ENCODE measurements around the gene CCRL2. TPM values are rescaled to one million over a fixed set of nuclear protein-coding genes. Genes with fewer than 3 reads are reported as not detected.

CCRL2 gene
- total and polyA plus RNA-seq, 9 of the 15 experiments (the other 6 are each of a cell fraction or from before 2014, with no cell fraction given) = 3.4 to 5.7 (median 4.0) TPM

DNA sequence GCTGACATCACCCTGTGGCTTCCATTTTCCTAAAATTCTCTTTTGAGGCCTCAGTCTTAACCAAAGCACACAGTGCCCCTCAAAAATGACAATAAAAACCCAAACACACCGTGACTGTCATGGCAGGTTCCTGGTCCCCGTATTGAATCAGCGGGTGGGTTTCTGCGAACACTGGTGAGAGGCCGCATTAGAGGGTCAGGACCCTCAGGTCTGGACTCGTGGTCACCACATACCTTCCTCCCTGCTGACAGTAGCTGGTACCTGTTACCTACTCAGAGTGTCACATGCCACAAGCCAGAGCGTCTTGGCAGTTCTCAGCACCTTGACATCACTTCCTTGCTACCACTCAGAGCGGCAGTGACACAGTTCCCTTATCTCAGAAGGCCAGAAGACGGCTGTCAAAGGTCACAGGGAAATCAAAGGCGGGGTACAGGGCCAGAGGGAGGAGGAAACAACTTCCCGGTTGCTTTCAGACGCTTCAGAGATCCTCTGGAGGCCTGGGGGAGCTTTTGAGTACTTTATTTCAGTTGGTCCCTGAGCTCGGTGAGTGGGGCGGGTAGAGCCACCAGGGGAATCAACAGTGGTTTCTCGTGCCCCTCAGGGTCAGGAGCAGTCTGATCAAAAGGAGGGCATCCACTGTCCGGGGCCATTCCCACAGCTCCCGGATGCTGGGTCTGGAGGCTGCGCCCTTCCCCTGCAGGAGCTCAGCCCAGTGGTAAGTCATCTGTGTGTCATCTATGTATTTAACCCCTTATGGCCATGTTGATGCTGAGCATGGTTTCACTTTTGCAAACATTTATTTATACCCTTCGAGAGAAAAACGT, at the start of gene CCRL2, which contains the start of gene CCR5AS (continued):
- TF ChIP-seq ZNF655 (CRISPR knock-in tag; IDR thresholded peaks at IDR 0.05) (no peak), ESRRA (IDR thresholded peaks at IDR 0.05; ENCODE audit: borderline replicate concordance, low read depth) (peak; percentile 82), SLC30A9 (CRISPR knock-in tag; IDR thresholded peaks at IDR 0.05) (no peak), CAMTA2 (CRISPR knock-in tag; conservative IDR thresholded peaks at IDR 0.05) (no peak), MAFG (tag; conservative IDR thresholded peaks at IDR 0.05) (no peak), RCOR1 (IDR thresholded peaks at IDR 0.05; ENCODE audit: borderline replicate concordance in 1 of 2, low read depth in 2 of 2, low read length in 2 of 2) (peak; percentile 95 to 99), CBFB (CRISPR knock-in tag; IDR thresholded peaks at IDR 0.05) (peak; percentile 73; the same call in 1 of the 2 replicates), JUND (IDR thresholded peaks at IDR 0.05; ENCODE audit: borderline replicate concordance, low read depth, low read length) (peak; percentile 93), JUND (tag; IDR thresholded peaks at IDR 0.05; ENCODE audit: borderline replicate concordance, low read depth, low read length) (peak; percentile 79; the same call in 1 of the 3 replicates), E2F3 (CRISPR knock-in tag; IDR thresholded peaks at IDR 0.05) (no peak; the same call in 1 of the 2 replicates), TSHZ1 (CRISPR knock-in tag; IDR thresholded peaks at IDR 0.05) (peak; percentile 51; the same call in 1 of the 2 replicates), E2F1 (CRISPR knock-in tag; IDR thresholded peaks at IDR 0.05) (no peak; the same call in 1 of the 2 replicates), DACH1 (IDR thresholded peaks at IDR 0.05; ENCODE audit: partially characterized antibody) (no peak), ZC3H11A (IDR thresholded peaks at IDR 0.05; ENCODE audit: low read depth, low read length) (no peak)
- TF ChIP-seq, protein P1, sequence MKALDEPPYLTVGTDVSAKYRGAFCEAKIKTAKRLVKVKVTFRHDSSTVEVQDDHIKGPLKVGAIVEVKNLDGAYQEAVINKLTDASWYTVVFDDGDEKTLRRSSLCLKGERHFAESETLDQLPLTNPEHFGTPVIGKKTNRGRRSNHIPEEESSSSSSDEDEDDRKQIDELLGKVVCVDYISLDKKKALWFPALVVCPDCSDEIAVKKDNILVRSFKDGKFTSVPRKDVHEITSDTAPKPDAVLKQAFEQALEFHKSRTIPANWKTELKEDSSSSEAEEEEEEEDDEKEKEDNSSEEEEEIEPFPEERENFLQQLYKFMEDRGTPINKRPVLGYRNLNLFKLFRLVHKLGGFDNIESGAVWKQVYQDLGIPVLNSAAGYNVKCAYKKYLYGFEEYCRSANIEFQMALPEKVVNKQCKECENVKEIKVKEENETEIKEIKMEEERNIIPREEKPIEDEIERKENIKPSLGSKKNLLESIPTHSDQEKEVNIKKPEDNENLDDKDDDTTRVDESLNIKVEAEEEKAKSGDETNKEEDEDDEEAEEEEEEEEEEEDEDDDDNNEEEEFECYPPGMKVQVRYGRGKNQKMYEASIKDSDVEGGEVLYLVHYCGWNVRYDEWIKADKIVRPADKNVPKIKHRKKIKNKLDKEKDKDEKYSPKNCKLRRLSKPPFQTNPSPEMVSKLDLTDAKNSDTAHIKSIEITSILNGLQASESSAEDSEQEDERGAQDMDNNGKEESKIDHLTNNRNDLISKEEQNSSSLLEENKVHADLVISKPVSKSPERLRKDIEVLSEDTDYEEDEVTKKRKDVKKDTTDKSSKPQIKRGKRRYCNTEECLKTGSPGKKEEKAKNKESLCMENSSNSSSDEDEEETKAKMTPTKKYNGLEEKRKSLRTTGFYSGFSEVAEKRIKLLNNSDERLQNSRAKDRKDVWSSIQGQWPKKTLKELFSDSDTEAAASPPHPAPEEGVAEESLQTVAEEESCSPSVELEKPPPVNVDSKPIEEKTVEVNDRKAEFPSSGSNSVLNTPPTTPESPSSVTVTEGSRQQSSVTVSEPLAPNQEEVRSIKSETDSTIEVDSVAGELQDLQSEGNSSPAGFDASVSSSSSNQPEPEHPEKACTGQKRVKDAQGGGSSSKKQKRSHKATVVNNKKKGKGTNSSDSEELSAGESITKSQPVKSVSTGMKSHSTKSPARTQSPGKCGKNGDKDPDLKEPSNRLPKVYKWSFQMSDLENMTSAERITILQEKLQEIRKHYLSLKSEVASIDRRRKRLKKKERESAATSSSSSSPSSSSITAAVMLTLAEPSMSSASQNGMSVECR (CRISPR knock-in tag; IDR thresholded peaks at IDR 0.05) = 0 out of 2 replicates have a peak, but pooled peaks have one; percentile 50
